SU-DHL-6 (cell line): Measurements from ENCODE around the gene TMEM248.
"Not testable (repeated sequence)": the region's sequence is repeated elsewhere in the genome, so short reads cannot be mapped to it uniquely, and the experiment has no call there.

Source experiments
- CTCF ChIP-seq: fragments of 200-600 bp; sonication (generic); IDR thresholded peaks from one replicate; pipeline ENCODE4 v1.5.1; 2017; ENCODE audit warnings: antibody characterized with exemption, mild to moderate bottlenecking, low read length, moderate library complexity; ENCODE audit not compliant: insufficient read depth, poor library complexity, severe bottlenecking
- EZH2phosphoT487 ChIP-seq: fragments of 200-600 bp; sonication (generic), shearing (Covaris generic); conservative IDR thresholded peaks from 2 replicates; pipeline ENCODE4 v1.6.1; 2018; ENCODE audit warnings: mild to moderate bottlenecking, antibody characterized with exemption, low read length, moderate library complexity, mixed read lengths

GRCh38 chr7:67004145-67004544, 83.1 kb downstream of the TMEM248 start:
- not testable (repeated sequence) for TF ChIP-seq CTCF, EZH2phosphoT487
